Measurements from ENCODE around the gene SYNPO2. TPM values are rescaled to one million over a fixed set of nuclear protein-coding genes. Genes with fewer than 3 reads are reported as not detected.

Gene SYNPO2
- total RNA-seq, 1 experiment from 2014 or later: 0.93 TPM

- TF ChIP-seq, protein P1, sequence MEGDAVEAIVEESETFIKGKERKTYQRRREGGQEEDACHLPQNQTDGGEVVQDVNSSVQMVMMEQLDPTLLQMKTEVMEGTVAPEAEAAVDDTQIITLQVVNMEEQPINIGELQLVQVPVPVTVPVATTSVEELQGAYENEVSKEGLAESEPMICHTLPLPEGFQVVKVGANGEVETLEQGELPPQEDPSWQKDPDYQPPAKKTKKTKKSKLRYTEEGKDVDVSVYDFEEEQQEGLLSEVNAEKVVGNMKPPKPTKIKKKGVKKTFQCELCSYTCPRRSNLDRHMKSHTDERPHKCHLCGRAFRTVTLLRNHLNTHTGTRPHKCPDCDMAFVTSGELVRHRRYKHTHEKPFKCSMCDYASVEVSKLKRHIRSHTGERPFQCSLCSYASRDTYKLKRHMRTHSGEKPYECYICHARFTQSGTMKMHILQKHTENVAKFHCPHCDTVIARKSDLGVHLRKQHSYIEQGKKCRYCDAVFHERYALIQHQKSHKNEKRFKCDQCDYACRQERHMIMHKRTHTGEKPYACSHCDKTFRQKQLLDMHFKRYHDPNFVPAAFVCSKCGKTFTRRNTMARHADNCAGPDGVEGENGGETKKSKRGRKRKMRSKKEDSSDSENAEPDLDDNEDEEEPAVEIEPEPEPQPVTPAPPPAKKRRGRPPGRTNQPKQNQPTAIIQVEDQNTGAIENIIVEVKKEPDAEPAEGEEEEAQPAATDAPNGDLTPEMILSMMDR (IDR thresholded peaks at IDR 0.05 in 2 of 3, conservative IDR thresholded peaks at IDR 0.05 in 1 of 3; ENCODE audit: borderline replicate concordance in 1 of 3, insufficient read depth in 1 of 3, low read depth in 2 of 3, low read length in 2 of 3): no peak
- no peak for TF ChIP-seq EZH2phosphoT487 (IDR thresholded peaks at IDR 0.05; ENCODE audit: borderline replicate concordance)
- TF ChIP-seq TCF7L2 (IDR thresholded peaks at IDR 0.05; ENCODE audit: borderline replicate concordance, extremely low read depth, insufficient read depth, insufficient read length): peak; percentile 38
- TF ChIP-seq EZH2 (IDR thresholded peaks at IDR 0.05): no peak
- peak; percentile 26; the same call in 1 of the 2 replicates for TF ChIP-seq RAD21 (IDR thresholded peaks at IDR 0.05; ENCODE audit: low read depth)
- no peak for TF ChIP-seq ZFX (IDR thresholded peaks at IDR 0.05)
- peak; percentile 30 for TF ChIP-seq POLR2A (IDR thresholded peaks at IDR 0.05; ENCODE audit: borderline replicate concordance, extremely low read depth, insufficient read depth, insufficient read length)
- TF ChIP-seq SIN3A (IDR thresholded peaks at IDR 0.05; ENCODE audit: low read depth): peak; percentile 37; the same call in 1 of the 2 replicates
- TF ChIP-seq, protein P2, sequence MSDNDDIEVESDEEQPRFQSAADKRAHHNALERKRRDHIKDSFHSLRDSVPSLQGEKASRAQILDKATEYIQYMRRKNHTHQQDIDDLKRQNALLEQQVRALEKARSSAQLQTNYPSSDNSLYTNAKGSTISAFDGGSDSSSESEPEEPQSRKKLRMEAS (IDR thresholded peaks at IDR 0.05): peak; percentile 75
- peak; percentile 74 for TF ChIP-seq CBX3 (IDR thresholded peaks at IDR 0.05; ENCODE audit: low read depth)
- no peak for TF ChIP-seq JUND (IDR thresholded peaks at IDR 0.05)
Measured at GRCh38 chr4:118888666-118889311, at the start of gene SYNPO2 (continued).

- POLR2A ChIA-PET: no interaction called here
- intact Hi-C loops (cut with micrococcal nuclease): no loop called here
- H2AFZ ChIP-seq (ENCODE audit: low read depth, low read length, poor library complexity, severe bottlenecking): no peak overlapping the region
- H3K4me3 ChIP-seq (replicated peaks in 1 of 2; ENCODE audit: low read depth in 1 of 2, low read length in 2 of 2): no peak overlapping the region
- CTCF ChIA-PET: interaction anchor here (0.6 kb wide), 1 partner anchor 157 kb away, joined by 3 read pairs; no protein-coding TSS in a partner anchor
- no peak for ATAC-seq
- no peaks in the 10 kb centered on the region for H3K9me2 ChIP-seq (ENCODE audit: insufficient read depth)
- RAD21 ChIA-PET (ENCODE audit: low non-redundant PET in 1 of 2, low total read pairs in 2 of 2, uncharacterized antibody in 2 of 2, unreplicated experiment in 2 of 2): no interaction called here
- H3K36me3 ChIP-seq (ENCODE audit: control insufficient read depth in 1 of 2, insufficient read depth in 2 of 2, low read length in 2 of 2): no peaks in the 10 kb centered on the region
- no peaks in the 10 kb centered on the region for H4K20me1 ChIP-seq (ENCODE audit: insufficient read depth)
- H3K27me3 ChIP-seq (ENCODE audit: insufficient read depth, low read length): no peaks in the 10 kb centered on the region
- no peak overlapping the region for H3K9ac ChIP-seq (ENCODE audit: low read length)
- no peak overlapping the region for H3K4me2 ChIP-seq (ENCODE audit: low read length)
- peaks cover 17 to 41% of the 10 kb centered on the region in 2 experiments for H3K4me1 ChIP-seq (ENCODE audit: control insufficient read depth in 1 of 2, insufficient read depth in 2 of 2, low read length in 2 of 2)
- no peak overlapping the region for H3K27ac ChIP-seq (ENCODE audit: low read depth, low read length)
- no TSS peak for BruUV-seq (replicated peaks)
- no peaks in the 10 kb centered on the region for H3K9me3 ChIP-seq (ENCODE audit: control insufficient read depth in 1 of 2, insufficient read depth in 1 of 2, low read depth in 1 of 2, low read length in 2 of 2)
- peaks cover 11% of the 10 kb centered on the region; the same call in 1 of the 2 replicates for H3K79me2 ChIP-seq (ENCODE audit: insufficient read depth, low read length)
- no peak for DNase-seq (ENCODE audit: low read depth, low spot score)
- no peak for TF ChIP-seq POLR2A (IDR thresholded peaks at IDR 0.05; ENCODE audit: borderline replicate concordance, extremely low read depth, insufficient read depth, insufficient read length)
- no peak for TF ChIP-seq POLR2AphosphoS5 (IDR thresholded peaks at IDR 0.05; ENCODE audit: low read depth, low read length)
- TF ChIP-seq FOSL1 (IDR thresholded peaks at IDR 0.05; ENCODE audit: low read depth): no peak
- TF ChIP-seq SIN3A (IDR thresholded peaks at IDR 0.05; ENCODE audit: low read depth): no peak
- TF ChIP-seq CEBPB (IDR thresholded peaks at IDR 0.05; ENCODE audit: low read depth): no peak
Measured at GRCh38 chr4:118839221-118839927, 49.3 kb upstream of the SYNPO2 start.
